HEK293 (cell line): ENCODE results near the gene UCHL3.

Experiments
- CTCF ChIA-PET: fragments of 350-600 bp; formaldehyde crosslinking; extraction: SDS; loops from one replicate; lab custom pipeline; 2021; ENCODE audit warnings: antibody characterized with exemption; lab: Yijun Ruan, JAX
- POLR2A ChIA-PET: fragments of 300-600 bp; formaldehyde crosslinking; extraction: SDS; loops from one replicate; lab custom pipeline; 2020; ENCODE audit warnings: antibody characterized with exemption, inconsistent platforms; lab: Yijun Ruan, JAX
- H3K27ac ChIP-seq: fragments of 200-500 bp; sonication (Bioruptor generic); 2 replicates; pipeline ENCODE4 v1.5.1; 2014; ENCODE audit warnings: low read depth, low read length, control low read depth, inconsistent platforms; ENCODE audit errors: extremely low read depth
- H3K36me3 ChIP-seq, 2 experiments: fragments of 200-500 bp in 1 of 2; sonication (Bioruptor generic) in 1 of 2; 1 replicate in 1 of 2; 2 replicates in 1 of 2; pipeline ENCODE4 v1.5.1; 2014 to 2017; ENCODE audit warnings: inconsistent platforms in 2 of 2, low read length in 2 of 2; ENCODE audit not compliant: control insufficient read depth in 2 of 2, insufficient read depth in 1 of 2
- H3K4me1 ChIP-seq: fragments of 200-500 bp; sonication (Bioruptor generic); 2 replicates; pipeline ENCODE4 v1.5.1; 2014; ENCODE audit warnings: mild to moderate bottlenecking, low read length, inconsistent platforms; ENCODE audit not compliant: control insufficient read depth, insufficient read depth
- H3K4me3 ChIP-seq: 2 replicates; pipeline ENCODE4 v1.5.1; 2011; ENCODE audit warnings: low read depth, mild to moderate bottlenecking, control low read depth, low read length, moderate library complexity
- H3K9me3 ChIP-seq: fragments of 200-500 bp; sonication (Bioruptor generic); 2 replicates; pipeline ENCODE4 v1.5.1; 2014; ENCODE audit warnings: low read depth, low read length, inconsistent platforms; ENCODE audit not compliant: control insufficient read depth, insufficient read depth
- IKZF3 ChIP-seq: fragments of 450-650 bp; IDR thresholded peaks from 2 replicates; pipeline ENCODE4 v1.5.0; 2018; ENCODE audit warnings: missing biosample characterization, mild to moderate bottlenecking, missing genetic modification characterization, moderate library complexity
- SP2 ChIP-seq: fragments of 450-650 bp; formaldehyde crosslinking; IDR thresholded peaks from 2 replicates; pipeline ENCODE4 v1.5.1; 2016; ENCODE audit warnings: missing biosample characterization, missing genetic modification characterization
- ZNF155 ChIP-seq: fragments of 450-650 bp; formaldehyde crosslinking; IDR thresholded peaks from 2 replicates; pipeline ENCODE4 v1.5.1; 2016; ENCODE audit warnings: missing biosample characterization, missing genetic modification characterization
- ZNF19 ChIP-seq: fragments of 450-650 bp; formaldehyde crosslinking; IDR thresholded peaks from 2 replicates; pipeline ENCODE4; 2016; ENCODE audit warnings: missing biosample characterization, missing genetic modification characterization, low read depth
- ZNF223 ChIP-seq: fragments of 450-650 bp; formaldehyde crosslinking; IDR thresholded peaks from 2 replicates; pipeline ENCODE4 v1.5.1; 2016; ENCODE audit warnings: missing biosample characterization, missing genetic modification characterization
- ZNF394 ChIP-seq: fragments of 450-650 bp; formaldehyde crosslinking; IDR thresholded peaks from 2 replicates; pipeline ENCODE4 v1.5.1; 2016; ENCODE audit warnings: missing biosample characterization, missing genetic modification characterization, mild to moderate bottlenecking, moderate library complexity, borderline replicate concordance
- ZNF423 ChIP-seq: fragments of 450-650 bp; formaldehyde crosslinking; IDR thresholded peaks from 2 replicates; pipeline ENCODE4 v1.5.1; 2016; ENCODE audit warnings: missing biosample characterization, missing genetic modification characterization
- ZNF785 ChIP-seq: fragments of 450-650 bp; formaldehyde crosslinking; IDR thresholded peaks from 2 replicates; pipeline ENCODE4 v1.5.1; 2016; ENCODE audit warnings: missing biosample characterization, missing genetic modification characterization
- ZNF791 ChIP-seq: fragments of 450-650 bp; formaldehyde crosslinking; IDR thresholded peaks from 2 replicates; pipeline ENCODE4 v1.5.1; 2016; ENCODE audit warnings: missing biosample characterization, missing genetic modification characterization
- ZNF837 ChIP-seq: fragments of 450-650 bp; formaldehyde crosslinking; IDR thresholded peaks from 2 replicates; pipeline ENCODE4 v1.5.1; 2016; ENCODE audit warnings: missing biosample characterization, missing genetic modification characterization
- TF ChIP-seq, protein P1 (sequence below): fragments of 450-650 bp; formaldehyde crosslinking; IDR thresholded peaks from 2 replicates; pipeline ENCODE4 v1.5.1; 2016; ENCODE audit warnings: missing biosample characterization, missing genetic modification characterization
- TF ChIP-seq, protein P2 (sequence below): fragments of 450-650 bp; formaldehyde crosslinking; IDR thresholded peaks from 2 replicates; pipeline ENCODE4 v1.5.1; 2016; ENCODE audit warnings: missing biosample characterization, missing genetic modification characterization
- TF ChIP-seq, protein P3 (sequence below): fragments of 450-650 bp; formaldehyde crosslinking; IDR thresholded peaks from 2 replicates; pipeline ENCODE4 v1.5.1; 2016; ENCODE audit warnings: missing biosample characterization, missing genetic modification characterization
- TF ChIP-seq, protein P4 (sequence below): sonication (generic); formaldehyde crosslinking; IDR thresholded peaks from 2 replicates; pipeline ENCODE4 v1.8.1; 2022; ENCODE audit warnings: mild to moderate bottlenecking, moderate library complexity, missing genetic modification reagents
- TF ChIP-seq, protein P5 (sequence below): fragments of 450-650 bp; formaldehyde crosslinking; IDR thresholded peaks from 2 replicates; pipeline ENCODE4 v1.5.1; 2016; ENCODE audit warnings: missing biosample characterization, missing genetic modification characterization

UCHL3 gene

DNA sequence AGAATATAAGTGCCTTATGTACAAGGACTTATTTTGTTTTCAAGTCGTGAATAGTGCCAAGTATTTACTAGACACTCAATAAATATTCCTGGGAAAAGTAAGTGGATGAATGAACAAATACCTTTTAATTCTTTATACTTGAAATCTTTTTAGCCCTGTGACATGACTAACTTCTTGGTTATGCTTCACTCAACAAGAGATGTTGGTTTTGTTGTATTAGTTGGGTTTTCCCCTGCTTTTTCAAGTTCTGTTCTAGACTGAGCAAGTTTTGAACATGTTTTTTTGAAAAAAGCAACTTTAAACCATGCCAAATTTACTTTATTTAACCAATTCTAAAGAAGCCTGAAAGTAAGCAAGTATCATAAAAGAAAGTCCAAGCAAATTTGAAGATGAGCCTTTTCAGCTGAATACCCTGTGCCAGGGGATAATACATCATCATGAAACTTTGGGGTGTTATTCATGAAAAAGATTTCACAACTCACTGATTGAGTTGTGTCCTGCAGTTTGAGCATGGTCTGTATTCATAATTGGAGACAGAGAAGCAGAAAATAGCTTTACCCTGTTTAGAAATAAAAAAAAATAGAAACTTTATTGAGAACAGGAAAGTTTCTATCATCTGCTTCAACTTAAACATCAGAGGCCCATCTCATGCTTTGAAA, 97.7 kb downstream of the UCHL3 start (continued):
- TF ChIP-seq ZNF155 (no peak), IKZF3 (tag by site-specific recombination) (no peak), ZNF394 (tag by site-specific recombination) (no peak), ZNF223 (tag by site-specific recombination) (no peak), ZNF19 (tag by site-specific recombination) (no peak)

DNA sequence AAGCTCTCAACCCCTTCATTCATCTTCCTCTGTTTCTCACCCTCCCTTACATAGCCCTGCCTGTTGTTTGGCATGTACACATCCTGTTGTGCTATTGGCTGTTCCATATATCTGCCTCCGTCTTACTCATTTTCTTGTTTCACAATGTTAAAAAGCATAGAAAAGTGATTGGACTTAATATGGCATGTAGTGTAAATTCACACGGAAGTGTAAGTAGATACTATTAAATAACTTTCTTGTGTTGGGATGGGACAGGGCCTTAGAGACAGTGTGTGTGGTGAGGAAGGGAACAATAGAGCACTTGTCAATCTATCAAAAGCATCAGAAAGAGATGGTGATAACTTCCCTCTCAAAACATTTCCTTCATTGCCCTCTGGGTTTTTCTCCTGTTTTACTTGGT, 98.9 kb downstream of the UCHL3 start:
- ChIA-PET CTCF (no interaction called here), POLR2A (no interaction called here)
- Histone ChIP-seq H3K4me3 (no peak overlapping the region), H3K27ac (no peak overlapping the region), H3K4me1 (no peaks in the 10 kb centered on the region), H3K9me3 (no peaks in the 10 kb centered on the region), H3K36me3 (peaks cover 0 to 2% of the 10 kb centered on the region in 2 experiments; a peak in 1 of 3 replicates)
- no peak for TF ChIP-seq ZNF423
- TF ChIP-seq SP2 (tag by site-specific recombination) = no peak
- TF ChIP-seq, all 188 proteins: peak for 0

DNA sequence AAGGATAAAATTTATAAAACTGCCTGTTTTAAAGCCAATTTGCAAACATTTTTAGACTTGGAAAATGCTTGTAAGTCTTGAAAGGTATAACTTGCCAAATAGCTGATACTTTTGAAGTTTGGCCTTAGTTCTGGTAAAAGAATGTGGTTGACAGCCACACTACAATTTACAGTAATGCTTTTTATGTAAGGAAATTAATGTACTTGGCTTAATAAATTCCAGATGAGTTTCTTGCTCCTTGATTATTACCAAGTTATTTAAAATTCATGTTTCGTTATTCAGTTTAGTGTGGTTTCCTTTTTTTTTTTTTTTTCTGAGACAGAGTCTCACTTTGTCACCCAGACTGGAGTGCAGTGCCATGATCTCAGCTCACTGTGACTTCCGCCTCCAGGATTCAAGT, 101.4 kb downstream of the UCHL3 start:
- Histone ChIP-seq H3K4me3 (no peak overlapping the region), H3K9me3 (no peaks in the 10 kb centered on the region), H3K4me1 (no peaks in the 10 kb centered on the region), H3K36me3 (peaks cover 0 to 2% of the 10 kb centered on the region in 2 experiments; a peak in 1 of 3 replicates), H3K27ac (no peak overlapping the region)
- ChIA-PET CTCF (no interaction called here), POLR2A (interaction anchor here (0.7 kb wide), 1 partner anchor 13 kb away, joined by 3 read pairs; no protein-coding TSS in a partner anchor)
- TF ChIP-seq ZNF791 = no peak
- TF ChIP-seq ZNF785 (tag by site-specific recombination) = no peak
- TF ChIP-seq, protein P1, sequence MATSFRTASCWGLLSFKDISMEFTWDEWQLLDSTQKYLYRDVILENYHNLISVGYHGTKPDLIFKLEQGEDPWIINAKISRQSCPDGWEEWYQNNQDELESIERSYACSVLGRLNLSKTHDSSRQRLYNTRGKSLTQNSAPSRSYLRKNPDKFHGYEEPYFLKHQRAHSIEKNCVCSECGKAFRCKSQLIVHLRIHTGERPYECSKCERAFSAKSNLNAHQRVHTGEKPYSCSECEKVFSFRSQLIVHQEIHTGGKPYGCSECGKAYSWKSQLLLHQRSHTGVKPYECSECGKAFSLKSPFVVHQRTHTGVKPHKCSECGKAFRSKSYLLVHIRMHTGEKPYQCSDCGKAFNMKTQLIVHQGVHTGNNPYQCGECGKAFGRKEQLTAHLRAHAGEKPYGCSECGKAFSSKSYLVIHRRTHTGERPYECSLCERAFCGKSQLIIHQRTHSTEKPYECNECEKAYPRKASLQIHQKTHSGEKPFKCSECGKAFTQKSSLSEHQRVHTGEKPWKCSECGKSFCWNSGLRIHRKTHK (tag by site-specific recombination) = no peak
- no peak for TF ChIP-seq ZNF837 (tag by site-specific recombination)
- TF ChIP-seq, protein P2, sequence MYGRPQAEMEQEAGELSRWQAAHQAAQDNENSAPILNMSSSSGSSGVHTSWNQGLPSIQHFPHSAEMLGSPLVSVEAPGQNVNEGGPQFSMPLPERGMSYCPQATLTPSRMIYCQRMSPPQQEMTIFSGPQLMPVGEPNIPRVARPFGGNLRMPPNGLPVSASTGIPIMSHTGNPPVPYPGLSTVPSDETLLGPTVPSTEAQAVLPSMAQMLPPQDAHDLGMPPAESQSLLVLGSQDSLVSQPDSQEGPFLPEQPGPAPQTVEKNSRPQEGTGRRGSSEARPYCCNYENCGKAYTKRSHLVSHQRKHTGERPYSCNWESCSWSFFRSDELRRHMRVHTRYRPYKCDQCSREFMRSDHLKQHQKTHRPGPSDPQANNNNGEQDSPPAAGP (tag by site-specific recombination) = no peak
- TF ChIP-seq, protein P3, sequence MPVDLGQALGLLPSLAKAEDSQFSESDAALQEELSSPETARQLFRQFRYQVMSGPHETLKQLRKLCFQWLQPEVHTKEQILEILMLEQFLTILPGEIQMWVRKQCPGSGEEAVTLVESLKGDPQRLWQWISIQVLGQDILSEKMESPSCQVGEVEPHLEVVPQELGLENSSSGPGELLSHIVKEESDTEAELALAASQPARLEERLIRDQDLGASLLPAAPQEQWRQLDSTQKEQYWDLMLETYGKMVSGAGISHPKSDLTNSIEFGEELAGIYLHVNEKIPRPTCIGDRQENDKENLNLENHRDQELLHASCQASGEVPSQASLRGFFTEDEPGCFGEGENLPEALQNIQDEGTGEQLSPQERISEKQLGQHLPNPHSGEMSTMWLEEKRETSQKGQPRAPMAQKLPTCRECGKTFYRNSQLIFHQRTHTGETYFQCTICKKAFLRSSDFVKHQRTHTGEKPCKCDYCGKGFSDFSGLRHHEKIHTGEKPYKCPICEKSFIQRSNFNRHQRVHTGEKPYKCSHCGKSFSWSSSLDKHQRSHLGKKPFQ (tag by site-specific recombination) = no peak
- TF ChIP-seq, protein P4, sequence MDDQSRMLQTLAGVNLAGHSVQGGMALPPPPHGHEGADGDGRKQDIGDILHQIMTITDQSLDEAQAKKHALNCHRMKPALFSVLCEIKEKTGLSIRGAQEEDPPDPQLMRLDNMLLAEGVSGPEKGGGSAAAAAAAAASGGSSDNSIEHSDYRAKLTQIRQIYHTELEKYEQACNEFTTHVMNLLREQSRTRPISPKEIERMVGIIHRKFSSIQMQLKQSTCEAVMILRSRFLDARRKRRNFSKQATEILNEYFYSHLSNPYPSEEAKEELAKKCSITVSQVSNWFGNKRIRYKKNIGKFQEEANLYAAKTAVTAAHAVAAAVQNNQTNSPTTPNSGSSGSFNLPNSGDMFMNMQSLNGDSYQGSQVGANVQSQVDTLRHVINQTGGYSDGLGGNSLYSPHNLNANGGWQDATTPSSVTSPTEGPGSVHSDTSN (CRISPR knock-in tag) = no peak
- TF ChIP-seq, protein P5, sequence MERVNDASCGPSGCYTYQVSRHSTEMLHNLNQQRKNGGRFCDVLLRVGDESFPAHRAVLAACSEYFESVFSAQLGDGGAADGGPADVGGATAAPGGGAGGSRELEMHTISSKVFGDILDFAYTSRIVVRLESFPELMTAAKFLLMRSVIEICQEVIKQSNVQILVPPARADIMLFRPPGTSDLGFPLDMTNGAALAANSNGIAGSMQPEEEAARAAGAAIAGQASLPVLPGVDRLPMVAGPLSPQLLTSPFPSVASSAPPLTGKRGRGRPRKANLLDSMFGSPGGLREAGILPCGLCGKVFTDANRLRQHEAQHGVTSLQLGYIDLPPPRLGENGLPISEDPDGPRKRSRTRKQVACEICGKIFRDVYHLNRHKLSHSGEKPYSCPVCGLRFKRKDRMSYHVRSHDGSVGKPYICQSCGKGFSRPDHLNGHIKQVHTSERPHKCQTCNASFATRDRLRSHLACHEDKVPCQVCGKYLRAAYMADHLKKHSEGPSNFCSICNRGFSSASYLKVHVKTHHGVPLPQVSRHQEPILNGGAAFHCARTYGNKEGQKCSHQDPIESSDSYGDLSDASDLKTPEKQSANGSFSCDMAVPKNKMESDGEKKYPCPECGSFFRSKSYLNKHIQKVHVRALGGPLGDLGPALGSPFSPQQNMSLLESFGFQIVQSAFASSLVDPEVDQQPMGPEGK = no peak
- TF ChIP-seq ZNF423 = no peak
